ENCODE results near the gene OVCH1.

GRCh38 chr12:29396774-29397173 lies 100.7 kb downstream of the OVCH1 start:
- TF ChIP-seq POLR2A (IDR thresholded peaks at IDR 0.05; ENCODE audit: low read length), result no peak
- no peak for TF ChIP-seq GATA1 (IDR thresholded peaks at IDR 0.05; ENCODE audit: low read depth, low read length)
